Stimulated activated CD8-positive, alpha-beta memory T cell treated with anti-CD3 and anti-CD28 coated beads, Interleukin-15, amount 100 ng/mL, for 24 hours (primary cell): ENCODE results near the gene CLTCL1.
A peak's percentile ranks its signal among the peaks of the same experiment; 100 is the strongest.
"Not testable (repeated sequence)": the region's sequence is repeated elsewhere in the genome, so short reads cannot be mapped to it uniquely, and the experiment has no call there.

ENCODE experiments used
- DNase-seq: peaks from one replicate; pipeline ENCODE4 v3.0.0-alpha.2; 2020; ENCODE audit warnings: low read depth

The CLTCL1 gene

DNA sequence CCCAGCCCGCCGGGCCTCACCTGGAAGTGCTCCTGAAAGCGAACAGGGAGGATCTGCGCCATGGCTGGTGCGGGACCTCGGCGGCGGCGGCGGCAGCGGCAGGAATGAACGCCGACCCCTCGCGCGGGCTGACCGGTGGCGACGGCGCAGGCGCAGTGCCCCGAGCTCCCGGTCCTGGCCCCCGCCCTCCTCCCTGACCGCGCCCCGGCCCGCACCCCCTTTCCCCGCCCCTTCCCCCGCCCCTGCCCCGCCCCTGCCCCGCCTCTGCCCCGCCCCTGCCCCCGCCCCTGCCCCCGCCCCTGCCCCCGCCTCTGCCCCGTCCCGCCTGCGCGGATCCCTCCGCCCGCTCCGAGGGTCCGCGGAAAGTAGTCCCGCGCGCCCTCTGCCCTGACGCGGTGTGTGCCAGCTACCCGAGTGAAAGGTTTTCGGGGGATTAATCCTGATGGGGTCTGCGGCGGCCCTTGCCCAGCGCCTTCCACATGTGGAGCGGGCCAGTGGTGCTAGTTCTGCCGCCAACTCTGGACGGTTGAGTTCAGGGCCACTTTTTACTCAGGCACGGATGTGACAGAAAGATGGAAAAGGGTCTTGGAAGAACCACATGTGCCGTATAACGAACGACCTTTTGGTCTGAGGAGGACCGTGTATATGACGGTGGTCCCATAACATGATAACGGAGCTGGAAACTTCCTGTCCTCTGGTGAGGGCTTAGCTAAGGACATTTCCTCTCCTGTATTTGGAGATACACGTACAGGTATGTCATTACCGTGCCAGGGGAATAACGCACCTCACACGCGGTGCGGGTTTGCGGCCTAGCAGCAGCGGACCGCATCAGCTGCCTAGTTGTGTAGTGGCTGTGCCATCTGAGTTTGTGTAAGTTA is at the start of gene CLTCL1:
Gene CLTCL1, minus strand, starts transcription at position 140 of the 878 bp plus-strand sequence. Its CDS starts 78 bp downstream, at position 62.
- DNase-seq, result peak; percentile 47

DNA sequence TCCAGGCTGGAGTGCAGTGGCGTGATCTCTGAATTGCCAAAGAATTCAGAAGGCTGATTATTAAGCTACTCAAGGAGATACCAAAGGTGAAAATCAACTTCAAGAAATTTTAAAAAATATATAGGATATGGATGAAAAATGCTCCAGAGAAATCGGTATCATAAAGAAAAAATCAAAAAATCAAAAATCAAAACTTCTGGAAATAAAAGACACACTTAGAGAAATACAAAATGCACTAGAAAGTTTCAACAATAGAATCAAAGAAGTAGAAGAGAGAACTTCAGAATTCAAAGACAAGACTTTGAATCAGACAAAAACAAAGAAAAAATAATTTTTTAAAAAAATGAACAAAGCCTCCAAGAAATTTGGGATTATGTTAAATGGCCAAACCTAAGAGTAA is 45.6 kb upstream of the CLTCL1 start:
- DNase-seq, result no peak

DNA sequence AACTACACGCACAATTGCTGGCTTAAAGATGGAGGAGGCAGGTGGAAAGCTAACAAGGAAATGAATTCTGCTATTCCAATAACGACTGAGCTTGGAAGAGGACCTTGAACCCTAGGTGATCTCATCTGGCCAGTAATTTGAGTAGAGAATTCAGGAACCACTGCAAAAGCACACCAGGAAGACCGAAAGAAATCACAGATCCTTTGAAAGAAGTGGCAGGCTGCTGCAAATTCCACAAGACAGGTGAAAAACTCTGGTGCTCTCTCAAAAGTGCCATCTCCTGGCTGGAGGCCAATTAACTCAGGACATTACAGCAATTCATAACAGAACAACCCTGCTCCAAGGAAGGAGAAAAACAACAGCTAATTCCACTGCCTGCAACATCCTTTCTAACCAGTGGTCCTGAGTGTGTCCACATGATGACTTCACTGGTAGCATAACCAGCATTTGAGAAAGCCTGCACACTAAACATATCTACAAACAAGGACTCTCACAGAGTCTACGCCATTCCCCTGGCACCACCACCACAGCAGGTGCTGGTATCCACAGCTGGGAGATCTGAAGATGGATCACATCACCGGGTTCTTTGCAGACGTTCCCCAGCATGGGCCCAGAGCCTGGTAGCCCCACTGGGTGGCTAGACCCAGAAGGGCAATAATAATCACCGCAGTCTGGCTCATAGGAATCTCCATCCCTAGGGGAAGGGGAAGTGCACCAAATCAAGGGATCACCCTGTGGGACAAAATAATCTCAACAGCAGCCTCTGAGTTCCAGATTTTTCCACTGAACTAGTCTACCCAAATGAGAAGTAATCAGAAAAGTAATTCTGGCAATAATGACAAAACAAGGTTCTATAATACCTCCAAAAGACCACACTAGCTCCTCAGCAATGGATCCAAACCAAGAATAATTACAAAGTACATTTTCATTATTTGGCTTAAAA is 44.9 kb upstream of the CLTCL1 start:
- no peak for DNase-seq

DNA sequence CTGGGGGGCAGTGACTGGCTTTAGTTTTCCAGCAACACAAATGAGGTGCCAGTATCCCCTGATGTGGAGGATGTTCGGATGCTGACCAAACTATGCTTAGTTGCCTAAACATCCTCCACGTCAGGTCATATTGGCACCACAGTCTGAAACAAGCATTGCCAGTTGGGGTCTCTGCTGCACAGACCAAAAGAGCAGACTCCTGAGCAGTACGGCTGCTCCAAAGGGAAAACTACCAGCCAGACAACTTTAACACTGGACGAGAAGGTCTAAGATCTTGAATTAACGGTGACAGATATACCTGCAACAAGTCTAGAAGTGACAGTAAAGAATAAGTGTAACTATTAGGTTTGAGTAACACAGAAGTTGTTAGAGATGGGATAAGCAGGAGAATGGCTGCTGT is 40.5 kb upstream of the CLTCL1 start:
- no peak for DNase-seq

DNA sequence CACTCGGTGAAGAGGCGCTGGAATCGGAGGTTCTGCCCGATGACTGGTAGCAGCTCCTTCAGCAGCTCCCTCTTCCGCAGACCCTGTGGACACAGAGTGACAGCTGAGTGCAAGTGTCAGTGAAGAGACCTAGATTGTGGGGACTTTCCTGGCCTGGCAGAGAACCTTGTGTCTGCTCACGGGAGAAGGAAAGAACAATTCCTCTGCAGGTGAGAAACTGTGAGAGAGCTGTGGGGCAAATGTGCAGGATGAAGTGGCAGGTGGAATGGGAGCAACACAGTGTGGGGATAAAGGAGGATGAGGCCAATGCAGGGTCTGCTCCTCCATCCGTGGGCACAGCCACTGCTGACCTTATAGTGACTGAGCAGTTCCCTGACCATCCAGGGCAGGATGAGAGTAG is 40.0 kb upstream of the CLTCL1 start:
- DNase-seq, result no peak

DNA sequence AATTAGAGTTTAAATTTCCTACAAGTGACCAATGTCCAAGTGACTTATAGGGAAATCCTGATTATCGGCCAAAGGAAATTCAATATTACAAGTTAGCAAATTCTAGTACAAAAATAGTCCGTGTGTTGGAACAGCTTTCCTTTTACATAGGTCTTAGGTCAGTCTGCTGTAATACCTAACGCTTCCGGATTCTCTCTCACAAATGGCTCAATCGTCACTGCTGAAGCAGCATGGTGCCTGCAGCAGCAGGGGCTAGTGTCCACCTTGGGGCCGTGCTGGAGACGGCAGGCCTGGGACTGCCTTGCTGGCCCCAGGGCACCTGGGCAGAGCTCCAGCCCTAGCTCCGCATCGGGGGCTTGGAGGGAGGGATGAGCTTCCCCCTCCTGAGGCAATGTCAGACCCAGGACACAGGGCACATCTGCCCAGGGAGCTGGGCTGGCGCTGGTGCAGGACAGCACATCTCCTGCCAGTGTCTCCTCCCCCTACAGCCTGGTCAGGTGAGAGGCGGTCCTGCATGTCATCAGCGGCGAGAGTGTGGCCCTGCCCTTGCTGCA is 39.4 kb upstream of the CLTCL1 start:
- no peak for DNase-seq

DNA sequence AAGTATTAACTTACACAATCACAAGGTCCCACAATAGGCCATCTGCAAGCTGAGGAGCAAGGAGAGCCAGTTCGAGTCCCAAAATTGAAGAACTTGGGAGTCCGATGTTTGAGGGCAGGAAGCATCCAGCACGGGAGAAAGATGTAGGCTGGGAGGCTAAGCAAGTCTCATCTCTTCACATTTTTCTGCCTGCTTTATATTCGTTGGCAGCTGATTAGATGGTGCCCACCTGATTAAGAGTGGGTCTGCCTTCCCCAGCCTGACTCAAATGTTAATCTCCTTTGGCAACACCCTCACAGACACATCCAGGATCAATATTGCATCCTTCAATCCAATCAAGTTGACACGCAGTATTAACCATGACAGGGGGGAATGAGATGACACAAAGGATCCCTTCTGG is 38.7 kb upstream of the CLTCL1 start:
- not testable (repeated sequence) for DNase-seq

DNA sequence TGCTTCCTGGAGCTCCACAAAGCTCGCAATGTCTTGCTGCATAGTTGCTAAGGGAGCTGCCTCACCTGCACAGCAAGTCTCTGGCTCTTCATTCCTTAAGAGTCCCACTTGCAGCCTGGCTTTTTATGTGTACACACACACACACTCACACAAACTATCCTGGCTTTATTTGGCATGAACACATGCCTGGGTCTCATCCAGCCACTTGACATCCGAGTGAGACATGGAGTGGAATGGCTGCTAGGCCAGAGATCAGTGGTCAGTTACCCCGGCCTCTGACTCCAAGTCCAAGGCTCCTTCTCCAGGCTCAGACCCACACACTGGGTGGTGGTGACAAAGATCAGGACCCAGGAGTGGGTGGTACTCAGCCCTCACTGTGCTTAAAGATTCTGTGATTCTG is 37.9 kb upstream of the CLTCL1 start:
- DNase-seq, result no peak

DNA sequence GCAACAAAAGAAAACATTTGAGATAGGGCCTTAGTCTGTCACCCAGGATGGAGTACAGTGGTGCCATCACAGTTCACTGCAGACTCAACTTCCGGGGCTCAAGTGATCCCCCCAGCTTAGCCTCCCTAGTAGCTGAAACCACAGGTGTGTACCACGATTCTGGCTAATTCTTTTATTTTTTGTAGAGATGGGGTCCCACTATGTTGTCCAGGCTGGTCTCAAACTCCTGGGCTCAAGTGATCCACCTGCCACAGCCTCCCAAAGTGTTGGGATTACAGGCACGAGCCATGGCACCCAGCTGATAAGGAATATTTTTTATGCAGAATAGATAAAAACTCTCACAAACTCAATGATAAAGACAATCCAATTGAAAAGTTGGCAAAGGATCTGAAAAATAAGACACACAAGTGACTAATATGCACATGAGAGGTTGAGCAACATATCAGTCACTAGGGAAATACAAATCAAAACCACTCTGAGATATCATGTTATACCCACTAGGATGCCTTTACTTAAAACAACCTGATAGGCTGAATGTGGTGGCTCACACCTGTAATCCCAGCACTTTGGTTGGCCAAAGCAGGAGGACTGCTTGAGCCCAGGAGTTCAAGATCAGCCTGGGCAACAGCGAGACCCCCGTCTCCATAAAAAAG is 33.9 kb upstream of the CLTCL1 start:
- DNase-seq, result no peak

DNA sequence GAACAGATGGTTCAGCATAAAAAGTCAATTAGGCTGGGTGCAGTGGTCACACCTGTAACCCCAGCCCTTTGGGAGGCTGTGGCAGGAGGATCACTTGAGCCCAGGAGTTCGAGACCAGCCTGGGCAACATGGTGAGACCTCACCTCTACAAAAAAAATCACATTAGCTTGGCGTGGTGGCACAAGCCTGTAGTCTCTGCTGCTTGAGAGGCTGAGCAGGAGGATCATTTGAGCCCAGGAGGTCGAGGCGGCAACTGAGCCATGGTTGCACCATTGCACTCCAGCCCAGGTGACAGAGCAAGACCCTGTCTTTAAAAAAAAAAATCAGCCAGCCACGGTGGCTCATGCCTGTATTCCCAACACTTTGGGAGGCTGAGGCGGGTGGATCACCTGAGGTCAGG is 31.9 kb upstream of the CLTCL1 start:
- not testable (repeated sequence) for DNase-seq

DNA sequence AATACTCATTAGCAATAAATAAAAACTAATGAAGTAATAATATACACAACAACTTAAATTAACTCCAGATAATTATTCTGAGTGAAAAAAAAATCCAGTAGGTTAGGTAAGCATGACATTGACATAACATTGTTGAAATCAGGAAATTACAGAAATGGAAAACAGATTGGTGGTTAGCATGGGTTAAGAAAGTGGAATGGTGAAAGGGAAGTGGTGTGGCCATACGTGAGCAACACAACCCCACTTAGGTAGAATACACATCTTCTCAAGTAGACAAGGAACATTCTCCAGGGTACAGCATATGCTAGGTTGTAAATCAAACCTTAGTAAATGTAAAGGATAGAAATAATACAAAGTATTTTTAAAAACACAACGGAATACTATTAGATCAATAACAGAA is 30.2 kb upstream of the CLTCL1 start:
- no peak for DNase-seq

DNA sequence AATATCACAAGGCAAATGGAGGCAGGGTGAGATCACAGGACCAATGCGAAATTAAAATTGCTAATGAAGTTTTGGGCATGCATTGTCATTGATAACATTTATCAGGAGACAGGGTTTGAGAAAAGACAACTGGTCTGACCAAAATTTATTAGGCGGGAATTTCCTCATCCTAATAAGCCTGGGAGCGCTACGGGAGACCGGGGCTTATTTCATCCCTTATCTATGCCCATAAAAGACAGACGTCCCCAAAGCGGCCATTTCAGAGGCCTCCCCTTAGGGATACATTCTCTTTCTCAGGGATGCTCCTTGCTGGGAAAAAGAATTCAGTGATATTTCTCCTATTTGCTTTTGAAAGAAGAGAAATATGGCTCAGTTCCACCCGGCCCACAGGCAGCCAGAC is 28.6 kb upstream of the CLTCL1 start:
- DNase-seq, result not testable (repeated sequence)

DNA sequence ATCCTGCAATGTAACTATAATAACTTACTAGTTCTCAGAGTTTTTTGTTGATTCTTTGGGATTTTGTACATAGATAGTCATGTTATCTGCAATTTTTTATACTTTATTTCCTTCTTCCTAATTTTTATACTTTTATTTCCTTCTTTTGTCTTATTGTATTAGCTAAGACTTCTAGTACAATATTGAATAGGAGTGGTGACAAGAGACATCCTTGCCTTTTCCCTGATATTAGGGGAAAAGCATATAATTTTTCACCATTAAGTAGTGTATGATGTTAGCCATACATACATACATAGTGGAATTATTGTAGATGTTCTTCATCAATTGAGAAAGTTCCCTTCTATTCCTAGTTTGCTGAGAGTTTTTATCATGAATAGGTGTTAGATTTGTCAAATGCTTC is 27.8 kb upstream of the CLTCL1 start:
- DNase-seq, result no peak

DNA sequence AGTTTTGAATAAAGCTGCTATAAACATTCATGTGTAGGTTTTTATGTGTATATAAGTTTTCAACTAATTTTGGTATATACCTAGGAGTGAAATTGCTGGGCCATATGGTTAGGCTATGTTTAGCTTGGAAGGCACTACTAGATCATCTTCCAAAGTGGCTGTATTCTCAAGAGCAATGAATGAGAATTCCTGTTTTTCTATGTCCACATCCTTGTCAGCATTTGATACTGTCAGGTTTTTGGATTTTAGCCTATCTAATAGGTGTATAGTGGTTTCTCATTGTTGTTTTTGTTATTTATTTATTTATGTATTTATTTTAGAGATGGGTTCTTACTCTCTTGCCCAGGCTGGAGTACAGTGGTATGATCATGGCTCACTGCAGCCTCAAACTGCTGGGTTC is 26.3 kb upstream of the CLTCL1 start:
- DNase-seq, result no peak

DNA sequence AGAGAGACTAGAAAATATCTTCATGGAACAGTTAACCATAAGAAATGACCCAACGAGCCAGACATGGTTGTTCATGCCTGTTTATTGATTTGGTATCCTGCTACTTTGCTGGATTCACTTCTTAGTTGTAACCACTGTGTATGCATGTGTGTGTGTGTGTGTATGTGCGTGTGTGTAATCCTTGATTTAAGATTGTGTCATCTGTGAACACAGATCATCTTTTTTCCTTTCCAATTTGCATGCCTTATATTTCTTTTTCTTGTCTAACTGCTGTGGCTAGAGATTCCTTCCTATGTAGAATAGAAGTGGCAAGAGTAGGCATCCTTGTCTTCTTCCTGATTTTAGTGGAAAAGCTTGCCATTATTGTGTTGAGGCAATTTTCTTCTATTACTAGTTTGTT is 16.4 kb upstream of the CLTCL1 start:
- DNase-seq, result no peak

DNA sequence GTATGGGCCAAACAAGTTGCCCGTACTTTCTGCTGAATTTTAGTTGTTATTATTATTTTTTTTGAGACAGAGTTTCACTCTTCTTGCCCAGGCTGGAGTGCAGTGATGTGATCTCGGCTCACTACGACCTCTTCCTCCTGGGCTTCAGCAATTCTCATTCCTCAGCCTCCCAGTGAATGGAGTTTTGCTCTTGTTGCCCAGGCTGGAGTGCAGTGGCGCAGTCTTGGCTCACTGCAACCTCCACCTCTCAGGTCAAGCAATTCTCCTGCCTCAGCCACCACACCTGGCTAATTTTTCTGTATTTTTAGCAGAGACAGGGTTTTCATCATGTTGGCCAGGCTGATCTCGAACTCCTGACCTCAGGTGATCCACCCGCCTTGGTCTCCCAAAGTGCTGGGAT is 15.0 kb upstream of the CLTCL1 start:
- DNase-seq, result not testable (repeated sequence)

DNA sequence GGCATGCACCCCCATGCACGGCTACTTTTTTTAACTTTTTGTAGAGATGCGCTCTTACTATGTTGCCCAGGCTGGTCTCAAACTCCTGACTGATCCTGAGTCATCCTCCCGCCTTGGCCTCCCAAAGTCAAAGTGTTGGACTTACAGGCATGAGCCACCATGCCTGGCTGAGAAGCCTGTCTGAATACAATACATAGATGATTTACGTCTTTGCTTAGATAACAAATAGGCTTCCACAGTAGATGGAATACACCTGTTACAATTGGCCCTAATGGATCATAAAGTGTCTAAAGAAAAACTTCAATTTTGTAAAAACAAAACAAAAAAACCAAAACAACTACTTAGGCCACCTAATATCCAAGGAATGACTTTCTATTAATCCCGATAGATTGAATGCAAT is 13.0 kb upstream of the CLTCL1 start:
- no peak for DNase-seq

DNA sequence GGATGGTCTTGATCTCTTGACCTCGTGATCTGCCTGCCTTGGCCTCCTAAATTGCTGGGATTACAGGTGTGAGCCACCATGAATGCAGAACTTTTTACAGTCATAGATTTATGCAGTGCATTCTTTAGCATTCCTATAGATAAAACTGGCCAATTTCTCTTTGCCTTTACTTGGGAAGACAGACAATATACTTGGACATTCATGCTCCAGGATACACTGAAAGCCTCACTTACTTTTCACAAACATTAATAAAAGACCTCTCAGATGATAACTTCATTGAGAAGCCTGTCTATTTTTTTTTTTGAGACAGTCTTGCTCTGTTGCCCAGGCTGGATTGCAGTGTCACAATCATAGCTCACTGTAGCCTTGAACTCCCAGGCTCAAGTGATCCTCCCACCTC is 12.3 kb upstream of the CLTCL1 start:
- DNase-seq, result no peak

DNA sequence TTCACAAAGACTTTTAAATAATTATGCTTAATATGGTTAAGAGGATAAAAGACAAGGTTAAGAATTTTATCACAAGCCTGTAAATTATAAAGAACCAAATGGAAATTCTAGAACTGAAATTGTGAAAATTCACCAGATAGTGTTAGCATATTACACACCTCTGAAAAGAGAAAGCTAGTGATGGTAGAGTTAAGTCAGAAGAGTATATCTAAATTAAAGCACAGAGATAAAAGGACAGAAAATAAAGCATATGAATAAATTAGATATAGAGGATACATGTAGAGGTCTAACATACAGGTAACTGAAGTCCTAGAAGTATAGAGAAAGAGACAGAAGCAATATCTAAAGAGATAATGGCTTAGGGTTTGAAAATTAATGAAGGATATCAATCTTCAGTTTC is 4.2 kb upstream of the CLTCL1 start:
- DNase-seq, result no peak

DNA sequence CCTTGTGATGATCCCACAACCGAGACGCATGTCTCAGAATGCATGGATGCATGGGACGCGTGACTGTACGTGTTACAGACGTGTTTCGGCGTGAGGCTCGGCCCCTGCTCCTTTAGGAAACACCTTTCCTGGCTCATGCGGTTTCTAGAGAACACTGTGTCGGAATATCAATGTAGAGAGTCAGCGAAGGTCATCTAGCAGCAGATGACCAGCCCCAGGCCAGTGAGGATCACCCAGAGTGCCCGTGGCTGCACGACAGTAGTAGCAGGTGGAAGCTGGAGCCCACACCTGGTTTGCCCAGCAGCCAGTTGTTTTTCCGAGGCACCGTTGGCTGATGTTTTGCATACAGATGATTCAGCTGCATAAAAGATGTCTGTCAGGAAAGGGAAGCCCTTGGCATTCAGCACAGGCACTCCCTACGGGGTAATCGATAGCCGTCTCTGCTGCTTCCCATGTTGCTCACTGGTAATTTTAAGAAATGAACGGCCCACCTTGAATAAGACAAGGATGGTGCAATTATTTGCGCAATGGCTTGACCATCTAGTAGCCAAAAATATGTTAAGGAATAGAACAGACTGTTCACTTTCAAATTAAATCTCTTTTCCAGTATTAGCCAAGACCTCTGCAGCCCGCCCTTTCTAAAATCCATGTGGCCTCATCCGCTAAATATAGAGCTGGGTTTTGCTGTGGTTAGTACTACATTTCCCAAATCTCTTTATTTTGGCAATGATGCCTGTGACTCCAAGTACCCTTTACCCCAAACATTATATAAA is 1.1 kb upstream of the CLTCL1 start:
- no peak for DNase-seq

DNA sequence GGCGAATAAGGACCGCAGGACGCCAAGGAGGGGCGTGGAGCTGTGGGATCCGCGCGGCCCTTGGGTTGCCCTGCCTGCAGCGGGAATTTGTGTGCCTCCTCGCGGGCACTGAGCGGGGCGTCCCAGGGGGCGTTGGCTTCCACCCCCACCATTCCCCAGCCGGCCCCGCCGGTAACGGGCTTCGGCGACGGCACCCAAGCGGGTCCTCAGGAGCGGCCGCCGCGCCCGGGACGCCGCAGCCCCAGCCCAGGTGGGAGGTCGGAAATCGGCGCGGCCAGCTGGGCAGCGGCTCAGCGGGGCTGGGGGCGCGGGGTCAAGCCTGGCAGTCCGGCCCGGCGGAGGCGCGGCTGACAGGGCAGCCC is 320 bp downstream of the CLTCL1 start:
- peak; percentile 1 for DNase-seq
